Measurements from ENCODE around the gene MORN1.
"Not testable (repeated sequence)": the region's sequence is repeated elsewhere in the genome, so short reads cannot be mapped to it uniquely, and the experiment has no call there.

The MORN1 gene

GRCh38 chr1:2330519-2331199 is 60.7 kb downstream of the MORN1 start:
- DNase-seq (ENCODE audit: low spot score) = no peak
- TF ChIP-seq CTCF (IDR thresholded peaks at IDR 0.05; ENCODE audit: extremely low read depth, insufficient read depth, missing control alignments) = no peak
- in situ Hi-C loops (cut with MboI; ENCODE audit: low pct_unique_long_range_greater_than_20kb, low sequenced_read_pairs, unreplicated experiment) = no loop called here

GRCh38 chr1:2330035-2330434 is 61.3 kb downstream of the MORN1 start:
- in situ Hi-C loops (cut with MboI; ENCODE audit: low pct_unique_long_range_greater_than_20kb, low sequenced_read_pairs, unreplicated experiment) = no loop called here
- no peak for DNase-seq (ENCODE audit: low spot score)
- TF ChIP-seq CTCF (IDR thresholded peaks at IDR 0.05; ENCODE audit: extremely low read depth, insufficient read depth, missing control alignments) = no peak

GRCh38 chr1:2328676-2329455 is 62.5 kb downstream of the MORN1 start:
- DNase-seq (ENCODE audit: low spot score) = no peak
- in situ Hi-C loops (cut with MboI; ENCODE audit: low pct_unique_long_range_greater_than_20kb, low sequenced_read_pairs, unreplicated experiment) = no loop called here
- TF ChIP-seq CTCF (IDR thresholded peaks at IDR 0.05; ENCODE audit: extremely low read depth, insufficient read depth, missing control alignments) = no peak

- DNase-seq (ENCODE audit: low spot score) = no peak
- TF ChIP-seq CTCF (IDR thresholded peaks at IDR 0.05; ENCODE audit: extremely low read depth, insufficient read depth, missing control alignments) = no peak
- in situ Hi-C loops (cut with MboI; ENCODE audit: low pct_unique_long_range_greater_than_20kb, low sequenced_read_pairs, unreplicated experiment) = no loop called here
These were observed 63.5 kb downstream of the MORN1 start for GRCh38 chr1:2327841-2328240.

- in situ Hi-C loops (cut with MboI; ENCODE audit: low pct_unique_long_range_greater_than_20kb, low sequenced_read_pairs, unreplicated experiment); DNase-seq (ENCODE audit: low spot score): not testable (repeated sequence)
These were observed 64.2 kb downstream of the MORN1 start for GRCh38 chr1:2327162-2327561.

GRCh38 chr1:2326524-2326923 is 64.8 kb downstream of the MORN1 start:
- in situ Hi-C loops (cut with MboI; ENCODE audit: low pct_unique_long_range_greater_than_20kb, low sequenced_read_pairs, unreplicated experiment) = no loop called here
- no peak for DNase-seq (ENCODE audit: low spot score)

More at GRCh38 chr1:2326524-2326923, 64.8 kb downstream of the MORN1 start:
- no peak for TF ChIP-seq CTCF (IDR thresholded peaks at IDR 0.05; ENCODE audit: extremely low read depth, insufficient read depth, missing control alignments)
